AML-193 (cell line): ENCODE measurements around the gene WWC1.
"Not testable (repeated sequence)": the region's sequence is repeated elsewhere in the genome, so short reads cannot be mapped to it uniquely, and the experiment has no call there.

Experiments
- DNase-seq, 2 experiments: peaks; one replicate each; lab custom pipeline; 2025; lab: John Stamatoyannopoulos, UW

Gene WWC1

GRCh38 chr5:168286386-168286785 lies 5.1 kb upstream of the WWC1 start:
- DNase-seq = no peak

GRCh38 chr5:168286863-168287262 lies 4.6 kb upstream of the WWC1 start:
- not testable (repeated sequence) for DNase-seq

- DNase-seq = no peak
Observed at GRCh38 chr5:168287362-168287761, 4.1 kb upstream of the WWC1 start.

- DNase-seq = no peak
Observed at GRCh38 chr5:168288349-168289245, 2.8 kb upstream of the WWC1 start.

- no peak for DNase-seq
Observed at GRCh38 chr5:168290902-168291341, 523 bp upstream of the WWC1 start.

- no peak for DNase-seq
Observed at GRCh38 chr5:168291964-168292785, 730 bp downstream of the WWC1 start.

GRCh38 chr5:168292786-168293696 lies 1.6 kb downstream of the WWC1 start:
- DNase-seq = no peak

- DNase-seq = no peak
Observed at GRCh38 chr5:168295574-168296201, 4.2 kb downstream of the WWC1 start.

- no peak for DNase-seq
Observed at GRCh38 chr5:168296682-168297081, 5.2 kb downstream of the WWC1 start.

GRCh38 chr5:168298949-168299348 lies 7.5 kb downstream of the WWC1 start:
- no peak for DNase-seq

GRCh38 chr5:168299372-168299771 lies 7.9 kb downstream of the WWC1 start:
- no peak for DNase-seq

GRCh38 chr5:168300326-168301182 lies 9.1 kb downstream of the WWC1 start:
- no peak for DNase-seq

- DNase-seq = no peak
Observed at GRCh38 chr5:168301593-168302390, 10.3 kb downstream of the WWC1 start.

GRCh38 chr5:168302785-168303184 lies 11.3 kb downstream of the WWC1 start:
- DNase-seq = no peak

- no peak for DNase-seq
Observed at GRCh38 chr5:168303393-168304025, 12.1 kb downstream of the WWC1 start.

- no peak for DNase-seq
Observed at GRCh38 chr5:168304349-168304748, 12.9 kb downstream of the WWC1 start.

GRCh38 chr5:168305281-168305680 lies 13.8 kb downstream of the WWC1 start:
- DNase-seq = no peak

GRCh38 chr5:168307022-168307421 lies 15.6 kb downstream of the WWC1 start:
- DNase-seq = no peak

GRCh38 chr5:168307925-168308584 lies 16.6 kb downstream of the WWC1 start:
- no peak for DNase-seq
